Measurements from ENCODE around the gene KRTAP10-3. TPM values are rescaled to one million over a fixed set of nuclear protein-coding genes. Genes with fewer than 3 reads are reported as not detected.

The KRTAP10-3 gene
- polyA plus RNA-seq, 2 of the 4 experiments (the other 2 are of a cell fraction) = not detected

GRCh38 chr21:44533121-44533890 is 25.3 kb downstream of the KRTAP10-3 start:
- ChIA-PET CTCF (interaction anchor here (1.7 kb wide), 1 partner anchor 23 kb away, joined by 6 read pairs; no protein-coding TSS in a partner anchor), POLR2A (no interaction called here)
- no peaks in the 10 kb centered on the region for H3K9me3 ChIP-seq
- FAIRE-seq (no peak), DNase-seq (ENCODE audit: low read depth in 1 of 2, low spot score in 1 of 2) (no peak), ATAC-seq (no peak)
- TF ChIP-seq RNF2 (IDR thresholded peaks at IDR 0.05; ENCODE audit: borderline replicate concordance, low read depth) (no peak), PHF8 (IDR thresholded peaks at IDR 0.05; ENCODE audit: borderline replicate concordance, low read depth) (no peak), CBX2 (IDR thresholded peaks at IDR 0.05; ENCODE audit: borderline replicate concordance, low read depth) (no peak), RAD21 (conservative IDR thresholded peaks at IDR 0.05 in 1 of 2, IDR thresholded peaks at IDR 0.05 in 1 of 2) (no peak), KDM1A (IDR thresholded peaks at IDR 0.05; ENCODE audit: low read depth) (no peak), POLR2AphosphoS2 (conservative IDR thresholded peaks at IDR 0.05; ENCODE audit: low read length) (no peak), HOXA7 (CRISPR knock-in tag; IDR thresholded peaks at IDR 0.05) (no peak), ZFP36 (IDR thresholded peaks at IDR 0.05; ENCODE audit: borderline replicate concordance, partially characterized antibody) (no peak), HES2 (IDR thresholded peaks at IDR 0.05) (no peak)
- H3K4me2 ChIP-seq = no peak overlapping the region
- H3K4me3 ChIP-seq = no peak overlapping the region
- WGBS (ENCODE audit: missing lambda C conversion rate) = 79% methylated on average over 17 of the region's 37 CpGs
- no peak overlapping the region for H3K27ac ChIP-seq
- H3K4me1 ChIP-seq = no peaks in the 10 kb centered on the region

GRCh38 chr21:44532712-44533111 is 25.9 kb downstream of the KRTAP10-3 start:
- Histone ChIP-seq H3K4me1 (no peaks in the 10 kb centered on the region), H3K4me3 (no peak overlapping the region), H3K4me2 (no peak overlapping the region), H3K27ac (no peak overlapping the region), H3K9me3 (no peaks in the 10 kb centered on the region)
- DNase-seq (ENCODE audit: low read depth in 1 of 2, low spot score in 1 of 2) = no peak
- ATAC-seq = no peak
- ChIA-PET POLR2A (no interaction called here), CTCF (interaction anchor here (1.7 kb wide), 1 partner anchor 22 kb away, joined by 6 read pairs; no protein-coding TSS in a partner anchor)
- no peak for FAIRE-seq
- WGBS (ENCODE audit: missing lambda C conversion rate) = 78% methylated on average over 16 of the region's 16 CpGs
- TF ChIP-seq EHF (CRISPR knock-in tag; IDR thresholded peaks at IDR 0.05) (no peak), ESRRA (IDR thresholded peaks at IDR 0.05; ENCODE audit: borderline replicate concordance, low read length) (no peak), EP300 (IDR thresholded peaks at IDR 0.05) (no peak), PHF8 (IDR thresholded peaks at IDR 0.05; ENCODE audit: borderline replicate concordance, low read depth) (no peak), HMGXB4 (CRISPR knock-in tag; IDR thresholded peaks at IDR 0.05; ENCODE audit: borderline replicate concordance) (no peak), RFX5 (IDR thresholded peaks at IDR 0.05) (no peak), HOXB13 (CRISPR knock-in tag; IDR thresholded peaks at IDR 0.05; ENCODE audit: low read depth) (no peak), MAZ (IDR thresholded peaks at IDR 0.05; ENCODE audit: borderline replicate concordance, low read depth, low read length) (no peak), FOSL2 (IDR thresholded peaks at IDR 0.05) (no peak), FOSL2 (CRISPR knock-in tag; IDR thresholded peaks at IDR 0.05) (no peak), NR3C1 (IDR thresholded peaks at IDR 0.05) (no peak), FOXS1 (CRISPR knock-in tag; IDR thresholded peaks at IDR 0.05) (no peak), SREBF2 (IDR thresholded peaks at IDR 0.05) (no peak), CBX2 (IDR thresholded peaks at IDR 0.05; ENCODE audit: borderline replicate concordance, low read depth) (no peak), RAD21 (conservative IDR thresholded peaks at IDR 0.05 in 1 of 2, IDR thresholded peaks at IDR 0.05 in 1 of 2) (no peak), TP53 (CRISPR knock-in tag; IDR thresholded peaks at IDR 0.05) (no peak), CBX8 (IDR thresholded peaks at IDR 0.05) (no peak), ZC3H11A (IDR thresholded peaks at IDR 0.05) (no peak), MAFK (IDR thresholded peaks at IDR 0.05; ENCODE audit: partially characterized antibody) (no peak)

Measured in A549 (cell line).